Measurements from ENCODE around the gene FOXL3. TPM values are rescaled to one million over a fixed set of nuclear protein-coding genes. Genes with fewer than 3 reads are reported as not detected.

Gene FOXL3
- total RNA-seq, 6 experiments from 2014 or later, result not detected

GRCh38 chr7:298375-298702 lies 8.4 kb downstream of the FOXL3 start:
- Histone ChIP-seq H3K27ac (no peak overlapping the region), H3K9me3 (no peaks in the 10 kb centered on the region), H3K36me3 (no peaks in the 10 kb centered on the region), H3K27me3 (no peaks in the 10 kb centered on the region), H3K4me3 (no peak overlapping the region), H3K4me1 (no peaks in the 10 kb centered on the region)
- WGBS (ENCODE audit: insufficient coverage, low coverage, low lambda C conversion rate, missing lambda C conversion rate), result no CpG with 5 or more reads among the region's 15 CpGs
- TF ChIP-seq CTCF (IDR thresholded peaks at IDR 0.05), result no peak
- no peak for TF ChIP-seq POLR2A (IDR thresholded peaks at IDR 0.05)
- intact Hi-C loops (cut with DNase I), result no loop called here
- DNase-seq (no peak), ATAC-seq (no peak)

GRCh38 chr7:298743-299142 lies 8.8 kb downstream of the FOXL3 start:
- DNase-seq (no peak), ATAC-seq (no peak)
- no peak overlapping the region for H3K4me3 ChIP-seq
- H3K9me3 ChIP-seq, result no peaks in the 10 kb centered on the region
- no peak overlapping the region for H3K27ac ChIP-seq
- WGBS (ENCODE audit: insufficient coverage, low coverage, low lambda C conversion rate, missing lambda C conversion rate), result 85% methylated on average over 13 of the region's 13 CpGs
- no peaks in the 10 kb centered on the region for H3K36me3 ChIP-seq
- TF ChIP-seq POLR2A (IDR thresholded peaks at IDR 0.05) (no peak), CTCF (IDR thresholded peaks at IDR 0.05) (no peak)
- no peaks in the 10 kb centered on the region for H3K4me1 ChIP-seq
- H3K27me3 ChIP-seq, result no peaks in the 10 kb centered on the region
- intact Hi-C loops (cut with DNase I), result no loop called here

- ATAC-seq, result no peak
- intact Hi-C loops (cut with DNase I), result no loop called here
- WGBS (ENCODE audit: insufficient coverage, low coverage, low lambda C conversion rate, missing lambda C conversion rate), result no CpG with 5 or more reads among the region's 15 CpGs
These were observed 9.2 kb downstream of the FOXL3 start for GRCh38 chr7:299169-299568.

DNA sequence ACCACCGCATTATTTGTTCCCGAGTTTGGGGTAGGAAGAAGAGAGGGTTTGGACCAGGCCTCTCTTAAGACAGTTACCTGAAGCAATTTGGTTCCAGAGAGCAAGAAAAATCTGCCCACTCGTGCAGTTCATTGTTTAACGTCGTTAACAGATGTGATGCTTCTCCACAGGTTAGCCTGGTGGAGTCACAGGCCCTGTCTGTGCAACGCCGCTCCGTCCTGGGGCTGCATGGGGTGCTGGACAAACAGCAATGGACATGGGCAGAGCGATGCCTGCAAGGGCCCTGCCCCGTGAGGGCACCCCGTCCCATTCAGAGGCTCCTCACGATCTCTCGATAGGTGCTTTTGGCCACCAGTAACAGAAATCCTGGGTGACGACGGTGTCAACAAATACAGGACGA lies 9.7 kb downstream of the FOXL3 start:
- no peaks in the 10 kb centered on the region for H3K36me3 ChIP-seq
- no peak for DNase-seq
- H3K4me3 ChIP-seq, result no peak overlapping the region
- H3K27ac ChIP-seq, result no peak overlapping the region
- TF ChIP-seq POLR2A (IDR thresholded peaks at IDR 0.05) (no peak), CTCF (IDR thresholded peaks at IDR 0.05) (no peak)
- no peaks in the 10 kb centered on the region for H3K27me3 ChIP-seq
- no peaks in the 10 kb centered on the region for H3K4me1 ChIP-seq
- no peaks in the 10 kb centered on the region for H3K9me3 ChIP-seq
- no peak for ATAC-seq
- 93% methylated on average over 8 of the region's 16 CpGs for WGBS (ENCODE audit: insufficient coverage, low coverage, low lambda C conversion rate, missing lambda C conversion rate)
- intact Hi-C loops (cut with DNase I), result loop anchor here in 1 of 2 donors (10.0 kb wide), 1 partner anchor 65 kb away; no protein-coding TSS in a partner anchor

More at GRCh38 chr7:299169-299568, 9.2 kb downstream of the FOXL3 start:
- Histone ChIP-seq H3K27me3 (no peaks in the 10 kb centered on the region), H3K4me1 (no peaks in the 10 kb centered on the region), H3K27ac (no peak overlapping the region), H3K36me3 (no peaks in the 10 kb centered on the region), H3K4me3 (no peak overlapping the region), H3K9me3 (no peaks in the 10 kb centered on the region)
- DNase-seq, result no peak
- TF ChIP-seq POLR2A (IDR thresholded peaks at IDR 0.05) (no peak), CTCF (IDR thresholded peaks at IDR 0.05) (no peak)

GRCh38 chr7:300048-300447 lies 10.1 kb downstream of the FOXL3 start:
- no peaks in the 10 kb centered on the region for H3K36me3 ChIP-seq
- WGBS (ENCODE audit: insufficient coverage, low coverage, low lambda C conversion rate, missing lambda C conversion rate), result 88% methylated on average over 5 of the region's 10 CpGs
- no peak overlapping the region for H3K4me3 ChIP-seq
- H3K27me3 ChIP-seq, result no peaks in the 10 kb centered on the region
- ATAC-seq, result no peak
- H3K4me1 ChIP-seq, result no peaks in the 10 kb centered on the region
- intact Hi-C loops (cut with DNase I), result loop anchor here in 1 of 2 donors (10.0 kb wide), 1 partner anchor 65 kb away; no protein-coding TSS in a partner anchor
- no peak for DNase-seq
- TF ChIP-seq CTCF (IDR thresholded peaks at IDR 0.05) (no peak), POLR2A (IDR thresholded peaks at IDR 0.05) (no peak)
- H3K9me3 ChIP-seq, result no peaks in the 10 kb centered on the region
- H3K27ac ChIP-seq, result no peak overlapping the region

Measured in right lobe of liver (tissue), 6 donors.